Heart left ventricle (tissue), 13 donors: ENCODE measurements around the gene RNF215.

Experiments
- CTCF ChIP-seq, 12 donors: fragments of 200-600 bp; sonication (generic) in 4 of 12; IDR thresholded peaks; one replicate each; pipeline versions ENCODE4 v1.5.0 to v1.8.0; 2018 to 2022; ENCODE audit warnings: antibody characterized with exemption in 12 of 12, mild to moderate bottlenecking in 5 of 12
- POLR2A ChIP-seq, 2 donors: fragments of 450-650 bp; IDR thresholded peaks; one replicate each; pipeline ENCODE4 v1.6.1; 2017; ENCODE audit warnings: antibody characterized with exemption in 2 of 2, mild to moderate bottlenecking in 2 of 2, moderate library complexity in 2 of 2
- donor health status: ischemic (EF 13 %, LVEDD 7.1; RV severe dilation, severe dysfunction).
- donor health status: DM: no; HTN: yes; CAD: no.
- donor health status: DM: no; HTN: no; CAD: no.
- donor health status: ischemic (EF 25% LVEDD 6.9; RV normal size, moderate dysfunction).
- donor health status: ischemic (EF 25% LVEDD 5.7; RV mildly dilated, moderate dysfunction).
- donor health status: ischemic (EF 35%, LVEDD 5.7; RV mildly dilated, moderate dysfunction).
- donor health status: nonischemic (EF 11% LVEDD 7.7; RV severe dilation, severe dysfunction).
- donor health status: DM: yes; HTN: yes; CAD: no.
- donor health status: PGD.
- donor health status: ischemic (EF 29% LVEDD 5.4; RV normal size, mild dysfunction).
- donor health status: nonischemic (EF 23%, LVEDD 6.1; RV moderate dilation, normal function).

DNA sequence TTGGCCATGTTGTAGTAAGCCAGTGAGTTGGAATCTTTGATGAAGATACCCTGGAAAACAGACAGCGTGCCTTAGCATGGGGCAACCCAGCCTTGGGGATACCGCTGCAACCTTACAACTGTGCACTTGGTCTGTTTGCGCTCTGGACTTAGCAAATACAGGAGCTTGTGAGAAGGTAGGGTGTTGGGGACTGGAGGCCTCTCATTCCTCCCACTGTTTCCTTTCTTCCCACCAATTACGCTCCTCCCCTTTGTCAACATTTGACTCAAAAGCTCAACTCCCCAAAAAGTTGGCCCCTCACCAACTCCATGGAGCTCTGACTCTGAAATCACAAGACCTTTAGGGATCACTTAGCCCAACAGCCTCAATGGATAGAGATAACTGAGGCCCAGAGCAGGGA is 52.6 kb downstream of the RNF215 start:
- TF ChIP-seq CTCF (IDR thresholded peaks at IDR 0.05) (no peak), POLR2A (IDR thresholded peaks at IDR 0.05) (no peak)
